Fibroblast of lung (primary cell): ENCODE measurements around the gene ONECUT2. TPM values are rescaled to one million over a fixed set of nuclear protein-coding genes. Genes with fewer than 3 reads are reported as not detected.

ENCODE experiments used
- DNase-seq, 2 donors: peaks; one replicate each; pipeline versions ENCODE4 v3.0.0 to v3.0.0-alpha.2; 2010; ENCODE audit warnings: low read depth in 2 of 2
- H2AFZ ChIP-seq: 2 replicates; pipeline ENCODE4 v1.5.1; 2012; ENCODE audit warnings: low read length, control low read depth, inconsistent platforms
- H3K27ac ChIP-seq: 2 replicates; pipeline ENCODE4 v1.5.1; 2011; ENCODE audit warnings: low read length, control low read depth; ENCODE audit not compliant: insufficient read depth
- H3K27me3 ChIP-seq: 2 replicates; pipeline ENCODE4 v1.5.1; 2011; ENCODE audit warnings: mild to moderate bottlenecking, low read length; ENCODE audit not compliant: control insufficient read depth, insufficient read depth
- H3K36me3 ChIP-seq: 2 replicates; pipeline ENCODE4 v1.5.1; 2011; ENCODE audit warnings: low read length; ENCODE audit not compliant: control insufficient read depth, insufficient read depth
- H3K4me1 ChIP-seq: 2 replicates; pipeline ENCODE4 v1.5.1; 2011; ENCODE audit warnings: low read length; ENCODE audit not compliant: control insufficient read depth, insufficient read depth; ENCODE audit errors: extremely low read depth
- H3K4me2 ChIP-seq: 2 replicates; pipeline ENCODE4 v1.5.1; 2011; ENCODE audit warnings: low read length, control low read depth; ENCODE audit not compliant: insufficient read depth; ENCODE audit errors: extremely low read depth
- H3K4me3 ChIP-seq, 4 experiments: fragments of 200-600 bp in 1 of 4; sonication (generic) in 1 of 4; replicated peaks in 1 of 4; 2 replicates each; pipeline ENCODE4 v1.5.1; 2011 to 2016; ENCODE audit warnings: low read length in 4 of 4, low read depth in 3 of 4, mild to moderate bottlenecking in 3 of 4, control low read depth in 2 of 4, inconsistent platforms in 1 of 4, mixed read lengths in 1 of 4; ENCODE audit not compliant: insufficient read depth in 1 of 4; ENCODE audit errors: control extremely low read depth in 1 of 4
- H3K79me2 ChIP-seq: 2 replicates; pipeline ENCODE4 v1.5.1; 2012; ENCODE audit warnings: mild to moderate bottlenecking, low read length, inconsistent platforms; ENCODE audit not compliant: control insufficient read depth, insufficient read depth
- H3K9ac ChIP-seq: 2 replicates; pipeline ENCODE4 v1.5.1; 2011; ENCODE audit warnings: mild to moderate bottlenecking, low read length, control low read depth; ENCODE audit not compliant: insufficient read depth
- H3K9me3 ChIP-seq: 2 replicates; pipeline ENCODE4 v1.5.1; 2012; ENCODE audit warnings: low read depth, low read length; ENCODE audit not compliant: control insufficient read depth, insufficient read depth
- H4K20me1 ChIP-seq: 2 replicates; pipeline ENCODE4 v1.5.1; 2011; ENCODE audit warnings: low read length; ENCODE audit not compliant: control insufficient read depth, insufficient read depth; ENCODE audit errors: extremely low read depth
- CTCF ChIP-seq, 2 donors: IDR thresholded peaks in 1 of 2; conservative IDR thresholded peaks in 1 of 2; 1 replicate in 1 of 2; 2 replicates in 1 of 2; pipeline ENCODE4 v1.5.1; 2011 to 2012; ENCODE audit warnings: low read length in 2 of 2, control low read depth in 1 of 2, inconsistent platforms in 1 of 2, low read depth in 1 of 2, mild to moderate bottlenecking in 1 of 2
- EZH2 ChIP-seq: IDR thresholded peaks from 2 replicates; pipeline ENCODE4 v1.5.1; 2012; ENCODE audit warnings: low read length, control low read depth, mild to moderate bottlenecking; ENCODE audit errors: missing control alignments
- polyA plus RNA-seq, 2 donors: library from polyadenylated mRNA; depleted of rRNA in 1 of 2; stranded (reverse) in 1 of 2; unstranded in 1 of 2; fragments of >200 nt; gene quantifications; 2 replicates each; pipeline ENCODE4 v1.2.1, GENCODE V29; 2011 to 2012; ENCODE audit warnings: missing spikeins in 1 of 2
- total RNA-seq: library from RNA; depleted of rRNA; stranded (reverse); fragments of >200 nt; gene quantifications from 2 replicates; pipeline ENCODE4 v1.2.1, GENCODE V29; 2014

ONECUT2 gene
- total and polyA plus RNA-seq, 2 donors (not counting 1 experiment from before 2014, with no cell fraction given): under 0.01 TPM

- DNase-seq: no peak
- H4K20me1 ChIP-seq: no peaks in the 10 kb centered on the region
These were observed 20.5 kb downstream of the ONECUT2 start for GRCh38 chr18:57455576-57456129.

GRCh38 chr18:57461652-57462269 lies 26.6 kb downstream of the ONECUT2 start:
- Histone ChIP-seq H3K27me3 (no peaks in the 10 kb centered on the region), H3K4me2 (no peak overlapping the region), H3K4me1 (no peaks in the 10 kb centered on the region), H3K9ac (no peak overlapping the region), H3K9me3 (no peaks in the 10 kb centered on the region), H3K27ac (no peak overlapping the region), H2AFZ (no peak overlapping the region), H3K36me3 (no peaks in the 10 kb centered on the region), H3K4me3 (no peak overlapping the region), H4K20me1 (no peaks in the 10 kb centered on the region), H3K79me2 (no peaks in the 10 kb centered on the region)
- DNase-seq: no peak
- TF ChIP-seq CTCF (conservative IDR thresholded peaks at IDR 0.05 in 1 of 2, IDR thresholded peaks at IDR 0.05 in 1 of 2; ENCODE audit: low read depth in 1 of 2, low read length in 2 of 2): no peak
- TF ChIP-seq EZH2: no peak

More at GRCh38 chr18:57455576-57456129, 20.5 kb downstream of the ONECUT2 start:
- Histone ChIP-seq H3K9me3 (no peaks in the 10 kb centered on the region), H3K36me3 (no peaks in the 10 kb centered on the region), H3K4me3 (no peak overlapping the region), H3K79me2 (no peaks in the 10 kb centered on the region), H3K9ac (no peak overlapping the region), H2AFZ (no peak overlapping the region), H3K27ac (no peak overlapping the region), H3K27me3 (no peaks in the 10 kb centered on the region), H3K4me2 (no peak overlapping the region), H3K4me1 (no peaks in the 10 kb centered on the region)
- no peak for TF ChIP-seq CTCF (conservative IDR thresholded peaks at IDR 0.05 in 1 of 2, IDR thresholded peaks at IDR 0.05 in 1 of 2; ENCODE audit: low read depth in 1 of 2, low read length in 2 of 2)
- TF ChIP-seq EZH2: no peak

- no peak overlapping the region for H3K4me3 ChIP-seq
- H3K36me3 ChIP-seq: no peaks in the 10 kb centered on the region
- H2AFZ ChIP-seq: no peak overlapping the region
- no peaks in the 10 kb centered on the region for H4K20me1 ChIP-seq
- no peak overlapping the region for H3K9ac ChIP-seq
- no peaks in the 10 kb centered on the region for H3K27me3 ChIP-seq
- no peak for DNase-seq
- H3K4me1 ChIP-seq: no peaks in the 10 kb centered on the region
- H3K27ac ChIP-seq: no peak overlapping the region
- H3K4me2 ChIP-seq: no peak overlapping the region
- TF ChIP-seq EZH2 (no peak), CTCF (conservative IDR thresholded peaks at IDR 0.05 in 1 of 2, IDR thresholded peaks at IDR 0.05 in 1 of 2; ENCODE audit: low read depth in 1 of 2, low read length in 2 of 2) (no peak)
- no peaks in the 10 kb centered on the region for H3K79me2 ChIP-seq
- H3K9me3 ChIP-seq: no peaks in the 10 kb centered on the region
These were observed 31.1 kb downstream of the ONECUT2 start for GRCh38 chr18:57466307-57466706.
